Measurements from ENCODE around the gene KIF3A.

KIF3A gene

GRCh38 chr5:132751971-132752580, 14.7 kb upstream of the KIF3A start:
- H3K36me3 Mint-ChIP-seq (ENCODE audit: low read depth), result peaks cover under 1% of the 10 kb centered on the region
- no peaks in the 10 kb centered on the region for H3K9me3 Mint-ChIP-seq
- TF ChIP-seq CTCF (IDR thresholded peaks at IDR 0.05; ENCODE audit: unreplicated experiment in 3 of 3), result no peak
- peaks cover 5% of the 10 kb centered on the region for H3K4me1 Mint-ChIP-seq
- no peak overlapping the region for H3K27ac Mint-ChIP-seq
- peaks cover 33% of the 10 kb centered on the region for H3K27me3 Mint-ChIP-seq (ENCODE audit: low read depth)
- no peak overlapping the region for H3K4me3 Mint-ChIP-seq

GRCh38 chr5:132751444-132751843, 14.1 kb upstream of the KIF3A start:
- H3K4me3 Mint-ChIP-seq, result no peak overlapping the region
- TF ChIP-seq CTCF (IDR thresholded peaks at IDR 0.05; ENCODE audit: unreplicated experiment in 3 of 3), result no peak
- H3K36me3 Mint-ChIP-seq (ENCODE audit: low read depth), result no peaks in the 10 kb centered on the region

GRCh38 chr5:132750471-132751230, 13.3 kb upstream of the KIF3A start:
- Mint-ChIP-seq H3K9me3 (no peaks in the 10 kb centered on the region), H3K27ac (no peak overlapping the region), H3K4me1 (peaks cover 5% of the 10 kb centered on the region), H3K36me3 (ENCODE audit: low read depth) (no peaks in the 10 kb centered on the region), H3K27me3 (ENCODE audit: low read depth) (peaks cover 46% of the 10 kb centered on the region), H3K4me3 (no peak overlapping the region)
- no peak for TF ChIP-seq CTCF (IDR thresholded peaks at IDR 0.05; ENCODE audit: unreplicated experiment in 3 of 3)

More at GRCh38 chr5:132751444-132751843, 14.1 kb upstream of the KIF3A start:
- peaks cover 5% of the 10 kb centered on the region for H3K4me1 Mint-ChIP-seq
- H3K9me3 Mint-ChIP-seq, result no peaks in the 10 kb centered on the region
- peaks cover 38% of the 10 kb centered on the region for H3K27me3 Mint-ChIP-seq (ENCODE audit: low read depth)
- no peak overlapping the region for H3K27ac Mint-ChIP-seq

- H3K36me3 Mint-ChIP-seq (ENCODE audit: low read depth), result no peaks in the 10 kb centered on the region
- H3K27ac Mint-ChIP-seq, result no peak overlapping the region
- TF ChIP-seq CTCF (IDR thresholded peaks at IDR 0.05; ENCODE audit: unreplicated experiment in 3 of 3), result no peak
- peaks cover 58% of the 10 kb centered on the region for H3K27me3 Mint-ChIP-seq (ENCODE audit: low read depth)
- peaks cover 5% of the 10 kb centered on the region for H3K4me1 Mint-ChIP-seq
- no peak overlapping the region for H3K4me3 Mint-ChIP-seq
- no peaks in the 10 kb centered on the region for H3K9me3 Mint-ChIP-seq
Measured at GRCh38 chr5:132749506-132749905, 12.2 kb upstream of the KIF3A start.

GRCh38 chr5:132748522-132749000, 11.2 kb upstream of the KIF3A start:
- TF ChIP-seq CTCF (IDR thresholded peaks at IDR 0.05; ENCODE audit: unreplicated experiment in 3 of 3), result no peak
- H3K4me1 Mint-ChIP-seq, result peaks cover 3% of the 10 kb centered on the region
- no peak overlapping the region for H3K27ac Mint-ChIP-seq
- peaks cover 64% of the 10 kb centered on the region for H3K27me3 Mint-ChIP-seq (ENCODE audit: low read depth)
- no peaks in the 10 kb centered on the region for H3K36me3 Mint-ChIP-seq (ENCODE audit: low read depth)
- H3K9me3 Mint-ChIP-seq, result no peaks in the 10 kb centered on the region
- H3K4me3 Mint-ChIP-seq, result peak overlapping the region; percentile 34 to 62 (median 45)
